K562 (cell line): Measurements from ENCODE around the gene KCNAB1. TPM values are rescaled to one million over a fixed set of nuclear protein-coding genes. Genes with fewer than 3 reads are reported as not detected.

Experiments used
- ATAC-seq: fragments of 200-7000 bp; cut with Tn5 transposase; 3 replicates; pipeline ENCODE4 v1.9.1; 2020; ENCODE audit warnings: moderate library complexity
- BruUV-seq: library from RNA; stranded (reverse); fragments of 400-500 nt; replicated peaks from 2 replicates; lab custom pipeline; 2021; lab: Mats Ljungman, UMichigan
- CTCF ChIA-PET: fragments of 300-600 bp; formaldehyde crosslinking; extraction: SDS; loops from one replicate; lab custom pipeline; 2021; ENCODE audit warnings: low intra/inter-chr PET ratio; lab: Yijun Ruan, JAX
- POLR2A ChIA-PET: fragments of 300-600, 350-650 bp; sonication (Branson Sonifier 250); formaldehyde crosslinking; extraction: SDS; loops from one replicate; lab custom pipeline; 2021; ENCODE audit warnings: antibody characterized with exemption, inconsistent platforms; lab: Yijun Ruan, JAX
- DNase-seq, 4 experiments: peaks; one replicate each; pipeline versions ENCODE4 v3.0.0 to v3.0.0-alpha.2; 2011 to 2018; ENCODE audit warnings: low spot score in 3 of 4, mixed read lengths in 3 of 4; ENCODE audit errors: extremely low read depth in 1 of 4
- FAIRE-seq: peaks from 2 replicates; lab custom pipeline; 2011; peaks lifted over from hg19 to GRCh38; lab: Jason Lieb, UNC
- H2AFZ ChIP-seq: 2 replicates; pipeline ENCODE4 v1.6.0; 2011; ENCODE audit warnings: low read depth, low read length, control low read depth, inconsistent platforms
- H3K27ac ChIP-seq: fragments of 200-600 bp; 3 replicates; pipeline ENCODE4 v1.8.0; 2011; ENCODE audit warnings: low read depth, mild to moderate bottlenecking, control low read depth, inconsistent platforms, low read length, moderate library complexity, mixed read lengths; ENCODE audit errors: extremely low read depth
- H3K27me3 ChIP-seq, 2 experiments: fragments of 300-600 bp in 1 of 2; 2 replicates in 1 of 2; 3 replicates in 1 of 2; pipeline versions ENCODE4 v1.6.0 to v1.8.0; 2011; ENCODE audit warnings: inconsistent platforms in 2 of 2, low read length in 2 of 2, mild to moderate bottlenecking in 1 of 2, mixed read lengths in 1 of 2, moderate library complexity in 1 of 2; ENCODE audit not compliant: control insufficient read depth in 2 of 2, insufficient read depth in 2 of 2
- H3K36me3 ChIP-seq: fragments of 300-600 bp; 3 replicates; pipeline ENCODE4 v1.8.0; 2011; ENCODE audit warnings: mild to moderate bottlenecking, low read length, inconsistent platforms; ENCODE audit not compliant: control insufficient read depth, insufficient read depth
- H3K4me1 ChIP-seq, 2 experiments: fragments of 200-600 bp in 1 of 2; replicated peaks in 1 of 2; 2 replicates in 1 of 2; 3 replicates in 1 of 2; pipeline versions ENCODE4 v1.5.1 to v1.8.0; 2011; ENCODE audit warnings: inconsistent platforms in 2 of 2, low read length in 2 of 2, mild to moderate bottlenecking in 1 of 2, mixed read lengths in 1 of 2, moderate library complexity in 1 of 2; ENCODE audit not compliant: control insufficient read depth in 2 of 2, insufficient read depth in 2 of 2
- H3K4me2 ChIP-seq: 2 replicates; pipeline ENCODE4 v1.6.1; 2011; ENCODE audit warnings: low read length, control low read depth, inconsistent platforms, mixed read lengths; ENCODE audit not compliant: insufficient read depth
- H3K4me3 ChIP-seq: fragments of 200-600 bp; sonication (generic), shearing (Covaris generic); 2 replicates; pipeline ENCODE4 v1.5.1; 2016; ENCODE audit warnings: control low read depth, inconsistent platforms
- H3K79me2 ChIP-seq: fragments of 200-600 bp; 3 replicates; pipeline ENCODE4 v1.8.0; 2011; ENCODE audit warnings: low read length, inconsistent platforms; ENCODE audit not compliant: control insufficient read depth, insufficient read depth
- H3K9ac ChIP-seq, 2 experiments: 2 replicates each; pipeline versions ENCODE4 v1.6.0 to v1.6.1; 2011; ENCODE audit warnings: low read depth in 2 of 2, low read length in 2 of 2, control low read depth in 1 of 2, inconsistent platforms in 1 of 2, mild to moderate bottlenecking in 1 of 2, mixed read lengths in 1 of 2; ENCODE audit not compliant: insufficient read depth in 1 of 2
- H3K9me1 ChIP-seq: one replicate; pipeline ENCODE4 v1.6.0; 2011; ENCODE audit warnings: inconsistent platforms, mild to moderate bottlenecking, low read length, moderate library complexity; ENCODE audit not compliant: control insufficient read depth, insufficient read depth
- H3K9me3 ChIP-seq: replicated peaks from 2 replicates; pipeline ENCODE4 v1.5.1; 2011; ENCODE audit warnings: low read depth, low read length, inconsistent platforms; ENCODE audit not compliant: control insufficient read depth, insufficient read depth
- H4K20me1 ChIP-seq: replicated peaks from 2 replicates; pipeline ENCODE4 v1.6.1; 2011; ENCODE audit warnings: low read length, inconsistent platforms, mixed read lengths; ENCODE audit not compliant: control insufficient read depth, insufficient read depth
- HBP1 ChIP-seq: fragments of 450-650 bp; formaldehyde crosslinking; IDR thresholded peaks from 2 replicates; pipeline ENCODE4 v1.4.0; 2022; ENCODE audit warnings: missing genetic modification characterization
- JUN ChIP-seq, 2 experiments: sonication (generic) in 1 of 2; formaldehyde crosslinking in 1 of 2; IDR thresholded peaks; 2 replicates each; pipeline versions ENCODE4 v1.6.1 to v1.8.0; 2012 to 2022; ENCODE audit warnings: borderline replicate concordance in 2 of 2, mild to moderate bottlenecking in 2 of 2, improper control_type of control experiment in 1 of 2, low read depth in 1 of 2, low read length in 1 of 2, missing genetic modification reagents in 1 of 2
- MCM3 ChIP-seq: fragments of 450-650 bp; IDR thresholded peaks from 2 replicates; pipeline ENCODE4 v1.6.1; 2016
- NFATC3 ChIP-seq: fragments of 450-650 bp; IDR thresholded peaks from 2 replicates; pipeline ENCODE4 v1.6.1; 2017; ENCODE audit warnings: mild to moderate bottlenecking
- PBX2 ChIP-seq, 2 experiments: IDR thresholded peaks in 1 of 2; conservative IDR thresholded peaks in 1 of 2; 2 replicates each; pipeline ENCODE4 v1.6.1; 2016; ENCODE audit warnings: low read depth in 2 of 2, mild to moderate bottlenecking in 1 of 2, missing compliant biosample characterization in 1 of 2, missing genetic modification characterization in 1 of 2, moderate library complexity in 1 of 2
- PRMT5 ChIP-seq: sonication (generic); formaldehyde crosslinking; IDR thresholded peaks from 2 replicates; pipeline ENCODE4 v1.5.0; 2020; ENCODE audit warnings: missing genetic modification reagents
- SMAD3 ChIP-seq: fragments of 450-650 bp; formaldehyde crosslinking; conservative IDR thresholded peaks from 2 replicates; pipeline ENCODE4 v1.4.0; 2020; ENCODE audit warnings: mild to moderate bottlenecking
- SP1 ChIP-seq: sonication (generic); formaldehyde crosslinking; IDR thresholded peaks from 2 replicates; pipeline ENCODE4 v1.8.1; 2022; ENCODE audit warnings: mild to moderate bottlenecking, missing genetic modification reagents
- TBP ChIP-seq: optimal IDR thresholded peaks from 2 replicates; pipeline ENCODE3; 2011; ENCODE audit warnings: low read depth, low read length, improper control_type of control experiment
- ZNF639 ChIP-seq, 2 experiments: fragments of 200-800 bp in 1 of 2; sonication (Bioruptor generic) in 1 of 2; sonication (generic) in 1 of 2; formaldehyde crosslinking in 1 of 2; IDR thresholded peaks in 1 of 2; conservative IDR thresholded peaks in 1 of 2; 2 replicates each; pipeline versions ENCODE4 v1.5.0 to v1.6.1; 2016 to 2020; ENCODE audit warnings: missing compliant biosample characterization in 1 of 2, missing genetic modification characterization in 1 of 2, missing genetic modification reagents in 1 of 2
- ZNF778 ChIP-seq: fragments of 450-650 bp; formaldehyde crosslinking; IDR thresholded peaks from 2 replicates; pipeline ENCODE4 v1.4.0; 2020; ENCODE audit warnings: mild to moderate bottlenecking, moderate library complexity
- in situ Hi-C: fragments of 300-500 bp; cut with MboI; formaldehyde crosslinking; loops from 4 replicates; pipeline ENCODE4 v1.15.0; 2018; ENCODE audit warnings: inconsistent platforms, mixed read lengths
- intact Hi-C: fragments of 100-400 bp; cut with micrococcal nuclease; formaldehyde crosslinking; loops from 2 replicates; pipeline ENCODE4 v1.14.2; 2022
- polyA plus RNA-seq, 8 experiments: library from polyadenylated mRNA; depleted of rRNA in 4 of 8; stranded (reverse) in 5 of 8; unstranded in 3 of 8; fragments of >200 nt; fragmentation: Nextera tagmentation in 2 of 8; fragmentation: Illumina TruSeq in 1 of 8; extraction: Ambion mirVana in 2 of 8; extraction: Trizol in 1 of 8; gene quantifications; 2 replicates each; pipeline versions ENCODE4 v1.2.1 to v1.2.3, GENCODE V29; 2011 to 2014; ENCODE audit warnings: inconsistent platforms in 1 of 8, missing spikeins in 1 of 8
- total RNA-seq, 7 experiments: library from RNA; depleted of rRNA in 6 of 7; stranded (reverse); fragments of >200 nt in 6 of 7; fragmentation: Illumina TruSeq in 2 of 7; extraction: Trizol in 2 of 7; gene quantifications; 2 replicates each; pipeline versions ENCODE4 v1.2.1 to v1.2.3, GENCODE V29; 2011 to 2021; ENCODE audit warnings: low replicate concordance in 1 of 7

The KCNAB1 gene
- total and polyA plus RNA-seq, 9 of the 15 experiments (the other 6 are each of a cell fraction or from before 2014, with no cell fraction given) = 0.14 to 1.2 (median 0.51) TPM

GRCh38 chr3:156516961-156517360 is 396.6 kb downstream of the KCNAB1 start (continued):
- TF ChIP-seq SP1 (CRISPR knock-in tag) = no peak
- no peak for TF ChIP-seq ZNF778

- intact Hi-C loops (no loop called here), in situ Hi-C loops (loop anchor here (25.0 kb wide), 1 partner anchor 356 kb away; no protein-coding TSS in a partner anchor)
- H3K4me1 ChIP-seq = no peaks in the 10 kb centered on the region; a peak in 1 of 5 replicates
- ATAC-seq (no peak), FAIRE-seq (no peak), DNase-seq (no peak)
- no peaks in the 10 kb centered on the region; a peak in 2 of 5 replicates for H3K27me3 ChIP-seq
- H3K4me2 ChIP-seq = no peak overlapping the region
- POLR2A ChIA-PET = interaction anchor here (0.5 to 1.6 kb wide), 3 partner anchors 10 to 631 kb away, joined by 3 to 4 read pairs (median 3); no protein-coding TSS in a partner anchor
- H3K27ac ChIP-seq = no peak overlapping the region
- H3K4me3 ChIP-seq = no peak overlapping the region
- H2AFZ ChIP-seq = no peak overlapping the region
- H4K20me1 ChIP-seq = no peaks in the 10 kb centered on the region
- no peaks in the 10 kb centered on the region for H3K9me3 ChIP-seq
- BruUV-seq = no TSS peak
- TF ChIP-seq PRMT5 (CRISPR knock-in tag) (no peak), TBP (no peak), NFATC3 (no peak), HBP1 (no peak), JUN (IDR thresholded peaks at IDR 0.05; ENCODE audit: borderline replicate concordance, low read depth, low read length) (no peak), JUN (CRISPR knock-in tag; IDR thresholded peaks at IDR 0.05; ENCODE audit: borderline replicate concordance) (no peak), MCM3 (no peak), SMAD3 (no peak), ZNF639 (CRISPR knock-in tag; conservative IDR thresholded peaks at IDR 0.05 in 1 of 2, IDR thresholded peaks at IDR 0.05 in 1 of 2) (no peak), PBX2 (CRISPR knock-in tag; IDR thresholded peaks at IDR 0.05; ENCODE audit: low read depth) (no peak), PBX2 (tag; conservative IDR thresholded peaks at IDR 0.05; ENCODE audit: low read depth) (no peak)
- H3K9me1 ChIP-seq = no peaks in the 10 kb centered on the region
- no peak overlapping the region for H3K9ac ChIP-seq
- no peaks in the 10 kb centered on the region for H3K79me2 ChIP-seq
- CTCF ChIA-PET = no interaction called here
- H3K36me3 ChIP-seq = no peaks in the 10 kb centered on the region
These were observed 398.3 kb downstream of the KCNAB1 start for GRCh38 chr3:156518726-156519125.
